Breast epithelium (tissue), 4 donors: ENCODE data around the gene GRIK4. TPM values are rescaled to one million over a fixed set of nuclear protein-coding genes. Genes with fewer than 3 reads are reported as not detected.

Experiments used
- DNase-seq, 2 donors: peaks; one replicate each; pipeline ENCODE4 v3.0.0-alpha.2; 2019; ENCODE audit warnings: low spot score in 2 of 2
- H3K27ac ChIP-seq, 2 donors: fragments of 200-600 bp; sonication (generic) in 1 of 2; one replicate each; pipeline ENCODE4 v1.5.1; 2016 to 2019; ENCODE audit warnings: mild to moderate bottlenecking in 1 of 2
- H3K27me3 ChIP-seq, 2 donors: fragments of 200-600 bp; sonication (generic) in 1 of 2; one replicate each; pipeline versions ENCODE4 v1.5.1 to v1.6.0; 2017 to 2019; ENCODE audit warnings: control low read depth in 1 of 2, mild to moderate bottlenecking in 1 of 2
- H3K36me3 ChIP-seq: fragments of 200-600 bp; one replicate; pipeline ENCODE4 v1.5.1; 2019
- H3K4me1 ChIP-seq, 2 donors: fragments of 200-600 bp; sonication (generic); one replicate each; pipeline ENCODE4 v1.5.1; 2016 to 2019; ENCODE audit warnings: control low read depth in 1 of 2
- H3K4me3 ChIP-seq, 3 donors: fragments of 200-600 bp; sonication (generic); 1 replicate in 2 of 3; 2 replicates in 1 of 3; pipeline ENCODE4 v1.5.1; 2016 to 2019; ENCODE audit warnings: mild to moderate bottlenecking in 3 of 3, moderate library complexity in 2 of 3
- H3K9me3 ChIP-seq, 2 donors: fragments of 200-600 bp; sonication (generic) in 1 of 2; one replicate each; pipeline ENCODE4 v1.5.1; 2016 to 2019; ENCODE audit warnings: control low read depth in 1 of 2
- CTCF ChIP-seq, 3 donors: fragments of 450-650 bp; IDR thresholded peaks; one replicate each; pipeline ENCODE4 v1.5.1; 2016 to 2017; ENCODE audit warnings: antibody characterized with exemption in 3 of 3, mild to moderate bottlenecking in 3 of 3, moderate library complexity in 3 of 3
- POLR2A ChIP-seq: fragments of 450-650 bp; IDR thresholded peaks from one replicate; pipeline ENCODE4 v1.6.1; 2016; ENCODE audit warnings: antibody characterized with exemption, mild to moderate bottlenecking, moderate library complexity
- POLR2AphosphoS5 ChIP-seq, 3 donors: sonication (generic); formaldehyde crosslinking; IDR thresholded peaks; one replicate each; pipeline ENCODE4 v1.6.1; 2017; ENCODE audit warnings: antibody characterized with exemption in 3 of 3
- intact Hi-C: fragments of 100-400 bp; cut with DNase I; formaldehyde crosslinking; loops from one replicate; pipeline ENCODE4 v1.15.1; 2023; ENCODE audit warnings: low total_unique reads
- total RNA-seq, 3 donors: library from RNA; depleted of rRNA; stranded (reverse); fragments of >200 nt; gene quantifications; one replicate each; pipeline ENCODE4 v1.1.0, GENCODE V29; 2016

GRIK4 gene
- total RNA-seq, 3 donors from 2014 or later, result 0.29 to 0.66 TPM; not detected in 1

GRCh38 chr11:120647681-120648080 lies 136.1 kb downstream of the GRIK4 start:
- TF ChIP-seq POLR2A, result no peak
- no peak for TF ChIP-seq CTCF (IDR thresholded peaks at IDR 0.05)
- no peak for TF ChIP-seq POLR2AphosphoS5 (IDR thresholded peaks at IDR 0.05)
- Histone ChIP-seq H3K27ac (peak overlapping the region in 1 of 2 donors; percentile 63), H3K36me3 (no peaks in the 10 kb centered on the region), H3K27me3 (no peaks in the 10 kb centered on the region), H3K4me3 (no peak overlapping the region), H3K4me1 (no peaks in the 10 kb centered on the region), H3K9me3 (no peaks in the 10 kb centered on the region)
- DNase-seq, result no peak
- intact Hi-C loops, result no loop called here

- no peaks in the 10 kb centered on the region for H3K27me3 ChIP-seq
- no peak for TF ChIP-seq CTCF (IDR thresholded peaks at IDR 0.05)
- no peak for TF ChIP-seq POLR2A
- no peak for TF ChIP-seq POLR2AphosphoS5 (IDR thresholded peaks at IDR 0.05)
- no peaks in the 10 kb centered on the region for H3K36me3 ChIP-seq
- H3K4me1 ChIP-seq, result no peaks in the 10 kb centered on the region
- H3K9me3 ChIP-seq, result no peaks in the 10 kb centered on the region
- DNase-seq, result no peak
- no peak overlapping the region for H3K4me3 ChIP-seq
- intact Hi-C loops, result no loop called here
- H3K27ac ChIP-seq, result peak overlapping the region in 1 of 2 donors; percentile 63
These were observed 137.2 kb downstream of the GRIK4 start for GRCh38 chr11:120648771-120649170.

- Histone ChIP-seq H3K4me1 (no peaks in the 10 kb centered on the region), H3K27me3 (no peaks in the 10 kb centered on the region), H3K4me3 (no peak overlapping the region), H3K27ac (peak overlapping the region in 1 of 2 donors; percentile 63), H3K36me3 (no peaks in the 10 kb centered on the region), H3K9me3 (no peaks in the 10 kb centered on the region)
- DNase-seq, result no peak
- intact Hi-C loops, result no loop called here
- no peak for TF ChIP-seq POLR2A
- no peak for TF ChIP-seq CTCF (IDR thresholded peaks at IDR 0.05)
- no peak for TF ChIP-seq POLR2AphosphoS5 (IDR thresholded peaks at IDR 0.05)
These were observed 137.8 kb downstream of the GRIK4 start for GRCh38 chr11:120649316-120649715.

- Histone ChIP-seq H3K4me3 (no peak overlapping the region), H3K27me3 (no peaks in the 10 kb centered on the region), H3K36me3 (no peaks in the 10 kb centered on the region), H3K4me1 (no peaks in the 10 kb centered on the region), H3K9me3 (no peaks in the 10 kb centered on the region), H3K27ac (no peak overlapping the region)
- TF ChIP-seq POLR2AphosphoS5 (IDR thresholded peaks at IDR 0.05) (no peak), POLR2A (no peak), CTCF (IDR thresholded peaks at IDR 0.05) (no peak)
- intact Hi-C loops, result no loop called here
- DNase-seq, result no peak
These were observed 139.8 kb downstream of the GRIK4 start for GRCh38 chr11:120651396-120651795.

- H3K27ac ChIP-seq, result no peak overlapping the region
- TF ChIP-seq POLR2A (no peak), CTCF (IDR thresholded peaks at IDR 0.05) (no peak), POLR2AphosphoS5 (IDR thresholded peaks at IDR 0.05) (no peak)
- H3K4me3 ChIP-seq, result no peak overlapping the region
- DNase-seq, result no peak
- H3K9me3 ChIP-seq, result no peaks in the 10 kb centered on the region
- H3K36me3 ChIP-seq, result no peaks in the 10 kb centered on the region
- H3K27me3 ChIP-seq, result no peaks in the 10 kb centered on the region
- no peaks in the 10 kb centered on the region for H3K4me1 ChIP-seq
- intact Hi-C loops, result no loop called here
These were observed 140.3 kb downstream of the GRIK4 start for GRCh38 chr11:120651836-120652235.
